HG03469 (cell line): ENCODE data around the gene ESR1.
"Not testable (repeated sequence)": the region's sequence is repeated elsewhere in the genome, so short reads cannot be mapped to it uniquely, and the experiment has no call there.

Source experiments
- ATAC-seq: cut with Tn5 transposase; IDR thresholded peaks from one replicate; pipeline ENCODE4 v1.9.1; 2021; ENCODE audit warnings: mild to moderate bottlenecking, moderate library complexity, moderate number of reproducible peaks; ENCODE audit not compliant: unreplicated experiment

Gene ESR1

GRCh38 chr6:152049502-152049901 lies 242.0 kb downstream of the ESR1 start:
- no peak for ATAC-seq

- no peak for ATAC-seq
Measured at GRCh38 chr6:152050451-152051195, 243.1 kb downstream of the ESR1 start.

GRCh38 chr6:152052061-152052460 lies 244.6 kb downstream of the ESR1 start:
- no peak for ATAC-seq

GRCh38 chr6:152053332-152053731 lies 245.8 kb downstream of the ESR1 start:
- ATAC-seq, result no peak

- ATAC-seq, result no peak
Measured at GRCh38 chr6:152054441-152054840, 247.0 kb downstream of the ESR1 start.

- no peak for ATAC-seq
Measured at GRCh38 chr6:152055517-152055916, 248.0 kb downstream of the ESR1 start.

- ATAC-seq, result no peak
Measured at GRCh38 chr6:152057832-152058498, 250.5 kb downstream of the ESR1 start.

- ATAC-seq, result no peak
Measured at GRCh38 chr6:152059909-152060308, 252.4 kb downstream of the ESR1 start.

GRCh38 chr6:152062476-152062875 lies 255.0 kb downstream of the ESR1 start:
- no peak for ATAC-seq

- no peak for ATAC-seq
Measured at GRCh38 chr6:152063170-152063921, 255.9 kb downstream of the ESR1 start.

GRCh38 chr6:152068622-152069261 lies 261.3 kb downstream of the ESR1 start:
- no peak for ATAC-seq

GRCh38 chr6:152070556-152070955 lies 263.1 kb downstream of the ESR1 start:
- ATAC-seq, result no peak

GRCh38 chr6:152071318-152071717 lies 263.8 kb downstream of the ESR1 start:
- no peak for ATAC-seq

- ATAC-seq, result no peak
Measured at GRCh38 chr6:152071843-152072242, 264.4 kb downstream of the ESR1 start.

- ATAC-seq, result not testable (repeated sequence)
Measured at GRCh38 chr6:152076242-152076641, 268.8 kb downstream of the ESR1 start.

GRCh38 chr6:152078001-152078400 lies 270.5 kb downstream of the ESR1 start:
- no peak for ATAC-seq

GRCh38 chr6:152078804-152079203 lies 271.3 kb downstream of the ESR1 start:
- no peak for ATAC-seq

- no peak for ATAC-seq
Measured at GRCh38 chr6:152085451-152085921, 278.0 kb downstream of the ESR1 start.

GRCh38 chr6:152086223-152086873 lies 278.9 kb downstream of the ESR1 start:
- ATAC-seq, result no peak

- no peak for ATAC-seq
Measured at GRCh38 chr6:152087096-152087495, 279.6 kb downstream of the ESR1 start.

- ATAC-seq, result no peak
Measured at GRCh38 chr6:152087701-152088100, 280.2 kb downstream of the ESR1 start.
